ENCODE measurements around the gene AKAP12.

DNA sequence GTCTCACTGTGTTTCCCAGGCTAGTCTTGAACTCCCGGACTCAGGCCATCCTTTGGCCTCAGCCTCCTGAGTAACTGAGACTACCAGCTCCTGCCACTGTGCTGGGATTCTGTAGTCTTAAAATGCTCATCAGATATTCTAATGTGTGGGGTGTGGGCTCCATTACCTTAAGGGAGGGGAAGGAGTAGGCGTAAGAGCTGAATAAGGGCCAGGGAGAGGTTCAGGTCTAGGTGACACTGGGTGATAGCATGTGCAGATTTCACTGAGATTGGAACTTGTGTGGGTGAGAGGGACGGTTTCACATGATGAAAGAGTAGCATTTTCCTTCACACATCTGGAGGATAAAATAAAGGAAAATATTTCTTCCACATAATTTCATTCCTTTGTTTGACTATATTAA, 8.5 kb downstream of the AKAP12 start:
- TF ChIP-seq, protein P1, sequence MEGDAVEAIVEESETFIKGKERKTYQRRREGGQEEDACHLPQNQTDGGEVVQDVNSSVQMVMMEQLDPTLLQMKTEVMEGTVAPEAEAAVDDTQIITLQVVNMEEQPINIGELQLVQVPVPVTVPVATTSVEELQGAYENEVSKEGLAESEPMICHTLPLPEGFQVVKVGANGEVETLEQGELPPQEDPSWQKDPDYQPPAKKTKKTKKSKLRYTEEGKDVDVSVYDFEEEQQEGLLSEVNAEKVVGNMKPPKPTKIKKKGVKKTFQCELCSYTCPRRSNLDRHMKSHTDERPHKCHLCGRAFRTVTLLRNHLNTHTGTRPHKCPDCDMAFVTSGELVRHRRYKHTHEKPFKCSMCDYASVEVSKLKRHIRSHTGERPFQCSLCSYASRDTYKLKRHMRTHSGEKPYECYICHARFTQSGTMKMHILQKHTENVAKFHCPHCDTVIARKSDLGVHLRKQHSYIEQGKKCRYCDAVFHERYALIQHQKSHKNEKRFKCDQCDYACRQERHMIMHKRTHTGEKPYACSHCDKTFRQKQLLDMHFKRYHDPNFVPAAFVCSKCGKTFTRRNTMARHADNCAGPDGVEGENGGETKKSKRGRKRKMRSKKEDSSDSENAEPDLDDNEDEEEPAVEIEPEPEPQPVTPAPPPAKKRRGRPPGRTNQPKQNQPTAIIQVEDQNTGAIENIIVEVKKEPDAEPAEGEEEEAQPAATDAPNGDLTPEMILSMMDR (IDR thresholded peaks at IDR 0.05) = no peak
- no peak for TF ChIP-seq POLR2A (IDR thresholded peaks at IDR 0.05)
